Ectodermal cell (in vitro differentiated cells): Measurements from ENCODE around the gene ATP5PB.

Experiments
- H3K27ac ChIP-seq: 2 replicates; pipeline ENCODE4 v1.7.0; 2013; ENCODE audit warnings: mild to moderate bottlenecking, low read depth, low read length; ENCODE audit not compliant: insufficient read depth, poor library complexity, severe bottlenecking
- H3K27me3 ChIP-seq: 2 replicates; pipeline ENCODE4 v1.7.0; 2013; ENCODE audit warnings: mild to moderate bottlenecking, low read length; ENCODE audit not compliant: insufficient read depth, control insufficient read depth, poor library complexity, severe bottlenecking
- H3K36me3 ChIP-seq: one replicate; pipeline ENCODE4 v1.7.0; 2013; ENCODE audit warnings: low read length; ENCODE audit not compliant: control insufficient read depth, insufficient read depth
- H3K4me1 ChIP-seq: one replicate; pipeline ENCODE4 v1.7.0; 2013; ENCODE audit warnings: low read length; ENCODE audit not compliant: control insufficient read depth, insufficient read depth
- H3K4me3 ChIP-seq: 2 replicates; pipeline ENCODE4 v1.7.0; 2013; ENCODE audit warnings: low read depth, low read length, control low read depth; ENCODE audit not compliant: insufficient read depth
- H3K9me3 ChIP-seq: 2 replicates; pipeline ENCODE4 v1.7.0; 2013; ENCODE audit warnings: mild to moderate bottlenecking, low read length, moderate library complexity; ENCODE audit not compliant: control insufficient read depth
- whole genome bisulfite sequencing, 2 experiments: methylation state at CpG; one replicate each; pipeline ENCODE4 v1.1.7; 2013; ENCODE audit warnings: missing lambda C conversion rate in 2 of 2; 5-methylcytosine and 5-hydroxymethylcytosine counted together

ATP5PB gene

GRCh38 chr1:111474521-111474920 lies 25.3 kb downstream of the ATP5PB start:
- Histone ChIP-seq H3K4me3 (no peak overlapping the region), H3K9me3 (no peaks in the 10 kb centered on the region), H3K4me1 (no peaks in the 10 kb centered on the region), H3K27me3 (no peaks in the 10 kb centered on the region), H3K36me3 (no peaks in the 10 kb centered on the region), H3K27ac (no peak overlapping the region)
- 92 to 94% methylated on average over 3 to 4 of the region's 4 CpGs for WGBS, 2 experiments

- no peaks in the 10 kb centered on the region for H3K36me3 ChIP-seq
- no peaks in the 10 kb centered on the region for H3K9me3 ChIP-seq
- H3K27ac ChIP-seq: no peak overlapping the region
- H3K4me1 ChIP-seq: no peaks in the 10 kb centered on the region
- no peaks in the 10 kb centered on the region for H3K27me3 ChIP-seq
- no peak overlapping the region for H3K4me3 ChIP-seq
- WGBS, 2 experiments: 91 to 92% methylated on average over 5 of the region's 5 CpGs
Measured at GRCh38 chr1:111475701-111476100, 26.4 kb downstream of the ATP5PB start.

GRCh38 chr1:111476214-111476613 lies 26.9 kb downstream of the ATP5PB start:
- Histone ChIP-seq H3K27ac (no peak overlapping the region), H3K36me3 (no peaks in the 10 kb centered on the region), H3K9me3 (no peaks in the 10 kb centered on the region), H3K4me3 (no peak overlapping the region), H3K27me3 (no peaks in the 10 kb centered on the region), H3K4me1 (no peaks in the 10 kb centered on the region)

GRCh38 chr1:111476761-111477309 lies 27.6 kb downstream of the ATP5PB start:
- Histone ChIP-seq H3K27me3 (no peaks in the 10 kb centered on the region), H3K27ac (no peak overlapping the region), H3K36me3 (no peaks in the 10 kb centered on the region), H3K4me3 (no peak overlapping the region), H3K9me3 (no peaks in the 10 kb centered on the region), H3K4me1 (no peaks in the 10 kb centered on the region)
- whole genome bisulfite sequencing, 2 experiments: 76 to 91% methylated on average over 2 of the region's 2 CpGs

GRCh38 chr1:111480674-111481073 lies 31.4 kb downstream of the ATP5PB start:
- H3K27me3 ChIP-seq: no peaks in the 10 kb centered on the region
- H3K4me1 ChIP-seq: no peaks in the 10 kb centered on the region
- H3K9me3 ChIP-seq: no peaks in the 10 kb centered on the region
- H3K4me3 ChIP-seq: no peak overlapping the region
- 100% methylated on average over 1 of the region's 1 CpG for WGBS, 2 experiments
- H3K27ac ChIP-seq: no peak overlapping the region
- H3K36me3 ChIP-seq: no peaks in the 10 kb centered on the region

GRCh38 chr1:111481387-111482221 lies 32.3 kb downstream of the ATP5PB start:
- H3K36me3 ChIP-seq: no peaks in the 10 kb centered on the region
- no peaks in the 10 kb centered on the region for H3K27me3 ChIP-seq
- no peak overlapping the region for H3K27ac ChIP-seq
- WGBS, 2 experiments: 57 to 59% methylated on average over 8 of the region's 8 CpGs
- no peaks in the 10 kb centered on the region for H3K9me3 ChIP-seq
- H3K4me1 ChIP-seq: no peaks in the 10 kb centered on the region
- H3K4me3 ChIP-seq: no peak overlapping the region

- Histone ChIP-seq H3K4me3 (no peak overlapping the region), H3K27ac (no peak overlapping the region), H3K36me3 (no peaks in the 10 kb centered on the region), H3K9me3 (no peaks in the 10 kb centered on the region), H3K27me3 (no peaks in the 10 kb centered on the region), H3K4me1 (no peaks in the 10 kb centered on the region)
- 72 to 80% methylated on average over 3 of the region's 3 CpGs for WGBS, 2 experiments
Measured at GRCh38 chr1:111483166-111483565, 33.9 kb downstream of the ATP5PB start.

- WGBS, 2 experiments: 87 to 93% methylated on average over 2 of the region's 2 CpGs
- Histone ChIP-seq H3K27ac (no peak overlapping the region), H3K4me3 (no peak overlapping the region), H3K9me3 (no peaks in the 10 kb centered on the region), H3K4me1 (no peaks in the 10 kb centered on the region), H3K36me3 (no peaks in the 10 kb centered on the region), H3K27me3 (no peaks in the 10 kb centered on the region)
Measured at GRCh38 chr1:111483876-111484275, 34.6 kb downstream of the ATP5PB start.

GRCh38 chr1:111484391-111485026 lies 35.2 kb downstream of the ATP5PB start:
- Histone ChIP-seq H3K4me3 (no peak overlapping the region), H3K36me3 (no peaks in the 10 kb centered on the region), H3K27me3 (no peaks in the 10 kb centered on the region), H3K4me1 (no peaks in the 10 kb centered on the region), H3K9me3 (no peaks in the 10 kb centered on the region), H3K27ac (no peak overlapping the region)

- Histone ChIP-seq H3K36me3 (no peaks in the 10 kb centered on the region), H3K4me3 (no peak overlapping the region), H3K27me3 (no peaks in the 10 kb centered on the region), H3K4me1 (no peaks in the 10 kb centered on the region), H3K27ac (no peak overlapping the region), H3K9me3 (no peaks in the 10 kb centered on the region)
- WGBS, 2 experiments: 92 to 96% methylated on average over 7 of the region's 7 CpGs
Measured at GRCh38 chr1:111486431-111486830, 37.2 kb downstream of the ATP5PB start.
